KMS-11 (cell line): ENCODE results near the gene BCL7A.

Experiments used
- H2AFZ ChIP-seq: fragments of 200-600 bp; sonication (generic); 2 replicates; pipeline ENCODE4 v1.6.1; 2016; ENCODE audit warnings: antibody characterized with exemption, mixed run types, low read depth
- H3K27ac ChIP-seq: fragments of 200-600 bp; sonication (generic); 2 replicates; pipeline ENCODE4 v1.6.1; 2016; ENCODE audit warnings: mild to moderate bottlenecking, mixed run types
- H3K27me3 ChIP-seq: fragments of 200-600 bp; sonication (generic); 2 replicates; pipeline ENCODE4 v1.6.1; 2017; ENCODE audit warnings: mild to moderate bottlenecking, low read depth, mixed run types, moderate library complexity; ENCODE audit not compliant: insufficient read depth
- H3K36me3 ChIP-seq: fragments of 200-600 bp; sonication (generic); 2 replicates; pipeline ENCODE4 v1.6.1; 2017; ENCODE audit warnings: mild to moderate bottlenecking, mixed run types; ENCODE audit not compliant: insufficient read depth
- H3K4me1 ChIP-seq: fragments of 200-600 bp; sonication (generic); 2 replicates; pipeline ENCODE4 v1.6.1; 2016; ENCODE audit warnings: mild to moderate bottlenecking, low read depth, mixed run types; ENCODE audit not compliant: poor library complexity, severe bottlenecking
- H3K4me2 ChIP-seq: fragments of 200-600 bp; sonication (generic); 2 replicates; pipeline ENCODE4 v1.7.0; 2016; ENCODE audit warnings: mild to moderate bottlenecking, mixed run types
- H3K4me3 ChIP-seq: fragments of 200-600 bp; sonication (generic); IDR thresholded peaks from 2 replicates; pipeline ENCODE4 v1.6.1; 2017; ENCODE audit warnings: low read depth, low read length, mixed read lengths; ENCODE audit not compliant: insufficient read depth
- H3K79me2 ChIP-seq: fragments of 200-600 bp; sonication (generic); 2 replicates; pipeline ENCODE4 v1.6.1; 2016; ENCODE audit warnings: low read depth, mixed run types; ENCODE audit not compliant: insufficient read depth
- H3K9ac ChIP-seq: fragments of 200-600 bp; sonication (generic); 2 replicates; pipeline ENCODE4 v1.6.1; 2016; ENCODE audit warnings: mild to moderate bottlenecking, mixed run types
- H4K20me1 ChIP-seq: fragments of 200-600 bp; sonication (generic); 2 replicates; pipeline ENCODE4 v1.6.1; 2016; ENCODE audit warnings: mild to moderate bottlenecking, mixed run types; ENCODE audit not compliant: insufficient read depth
- CTCF ChIP-seq: fragments of 200-600 bp; sonication (generic); conservative IDR thresholded peaks from 2 replicates; pipeline ENCODE4 v1.6.1; 2017; ENCODE audit warnings: low read depth, mild to moderate bottlenecking, antibody characterized with exemption, low read length, moderate library complexity, mixed read lengths

BCL7A gene

GRCh38 chr12:122028905-122029560 lies 7.3 kb downstream of the BCL7A start:
- no peaks in the 10 kb centered on the region for H3K27me3 ChIP-seq
- no peak for TF ChIP-seq CTCF
- no peaks in the 10 kb centered on the region for H3K4me1 ChIP-seq
- no peak overlapping the region for H3K9ac ChIP-seq
- H3K79me2 ChIP-seq = no peaks in the 10 kb centered on the region
- no peak overlapping the region for H2AFZ ChIP-seq
- no peaks in the 10 kb centered on the region for H3K36me3 ChIP-seq
- no peak overlapping the region for H3K4me3 ChIP-seq
- H4K20me1 ChIP-seq = no peaks in the 10 kb centered on the region
- H3K4me2 ChIP-seq = no peak overlapping the region
- H3K27ac ChIP-seq = no peak overlapping the region

- no peaks in the 10 kb centered on the region for H3K4me1 ChIP-seq
- no peak overlapping the region for H3K4me3 ChIP-seq
- no peaks in the 10 kb centered on the region for H3K27me3 ChIP-seq
- H3K36me3 ChIP-seq = no peaks in the 10 kb centered on the region
- no peak overlapping the region for H3K9ac ChIP-seq
- H2AFZ ChIP-seq = no peak overlapping the region
- H3K27ac ChIP-seq = no peak overlapping the region
- no peak for TF ChIP-seq CTCF
- no peaks in the 10 kb centered on the region for H4K20me1 ChIP-seq
- H3K4me2 ChIP-seq = no peak overlapping the region
- no peaks in the 10 kb centered on the region for H3K79me2 ChIP-seq
Measured at GRCh38 chr12:122029620-122030423, 8.1 kb downstream of the BCL7A start.

- H3K27ac ChIP-seq = no peak overlapping the region
- no peaks in the 10 kb centered on the region for H3K4me1 ChIP-seq
- no peak overlapping the region for H3K9ac ChIP-seq
- no peaks in the 10 kb centered on the region for H3K79me2 ChIP-seq
- no peaks in the 10 kb centered on the region for H4K20me1 ChIP-seq
- no peaks in the 10 kb centered on the region for H3K27me3 ChIP-seq
- TF ChIP-seq CTCF = no peak
- H2AFZ ChIP-seq = no peak overlapping the region
- no peak overlapping the region for H3K4me3 ChIP-seq
- H3K36me3 ChIP-seq = no peaks in the 10 kb centered on the region
- no peak overlapping the region for H3K4me2 ChIP-seq
Measured at GRCh38 chr12:122030424-122031035, 8.8 kb downstream of the BCL7A start.

GRCh38 chr12:122031342-122032216 lies 9.9 kb downstream of the BCL7A start:
- Histone ChIP-seq H3K4me2 (no peak overlapping the region), H4K20me1 (no peaks in the 10 kb centered on the region), H3K4me3 (no peak overlapping the region), H3K4me1 (no peaks in the 10 kb centered on the region), H2AFZ (no peak overlapping the region), H3K27me3 (no peaks in the 10 kb centered on the region), H3K27ac (no peak overlapping the region), H3K9ac (no peak overlapping the region), H3K36me3 (no peaks in the 10 kb centered on the region), H3K79me2 (no peaks in the 10 kb centered on the region)
- peak; percentile 59 for TF ChIP-seq CTCF
